NCI-H82 treated with DMSO at 0.1 percent for 48 hours (cell line): Measurements from ENCODE around the gene RASGEF1B.

ENCODE experiments used
- DNase-seq: peaks from one replicate; lab custom pipeline; 2025; ENCODE audit not compliant: unreplicated experiment; lab: John Stamatoyannopoulos, UW

RASGEF1B gene

GRCh38 chr4:81399306-81400086 is 72.2 kb downstream of the RASGEF1B start:
- DNase-seq: no peak

- DNase-seq: no peak
Observed at GRCh38 chr4:81398379-81398778, 73.3 kb downstream of the RASGEF1B start.

- DNase-seq: no peak
Observed at GRCh38 chr4:81397635-81398034, 74.1 kb downstream of the RASGEF1B start.

- DNase-seq: no peak
Observed at GRCh38 chr4:81395239-81395638, 76.5 kb downstream of the RASGEF1B start.

- DNase-seq: no peak
Observed at GRCh38 chr4:81392164-81392563, 79.5 kb downstream of the RASGEF1B start.

DNA sequence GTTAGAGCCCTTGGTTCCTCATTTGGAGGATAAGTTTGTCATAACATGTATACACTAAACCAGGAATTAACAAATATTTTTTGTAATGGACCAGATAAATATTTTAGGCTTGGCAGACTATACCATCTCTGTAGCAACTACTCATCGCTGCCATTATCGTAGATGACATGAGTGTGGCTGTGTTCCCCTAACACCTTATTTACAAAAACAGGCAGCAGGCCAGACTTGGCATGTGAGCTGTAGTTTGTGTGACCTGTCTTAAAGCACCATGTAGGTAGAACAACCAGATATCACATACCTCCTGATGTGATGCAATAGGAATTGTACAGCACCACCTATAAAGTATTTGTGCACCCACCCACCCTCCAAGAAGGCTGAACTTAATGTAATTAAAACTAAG is 82.0 kb downstream of the RASGEF1B start:
- no peak for DNase-seq

GRCh38 chr4:81380437-81380836 is 91.3 kb downstream of the RASGEF1B start:
- DNase-seq: no peak

- no peak for DNase-seq
Observed at GRCh38 chr4:81378386-81378785, 93.3 kb downstream of the RASGEF1B start.

- no peak for DNase-seq
Observed at GRCh38 chr4:81377191-81377590, 94.5 kb downstream of the RASGEF1B start.

GRCh38 chr4:81376720-81377119 is 95.0 kb downstream of the RASGEF1B start:
- DNase-seq: no peak
